ENCODE measurements around the gene ASPG. TPM values are rescaled to one million over a fixed set of nuclear protein-coding genes. Genes with fewer than 3 reads are reported as not detected.

ASPG gene
- total RNA-seq, 1 donor from 2014 or later = 1.2 TPM

DNA sequence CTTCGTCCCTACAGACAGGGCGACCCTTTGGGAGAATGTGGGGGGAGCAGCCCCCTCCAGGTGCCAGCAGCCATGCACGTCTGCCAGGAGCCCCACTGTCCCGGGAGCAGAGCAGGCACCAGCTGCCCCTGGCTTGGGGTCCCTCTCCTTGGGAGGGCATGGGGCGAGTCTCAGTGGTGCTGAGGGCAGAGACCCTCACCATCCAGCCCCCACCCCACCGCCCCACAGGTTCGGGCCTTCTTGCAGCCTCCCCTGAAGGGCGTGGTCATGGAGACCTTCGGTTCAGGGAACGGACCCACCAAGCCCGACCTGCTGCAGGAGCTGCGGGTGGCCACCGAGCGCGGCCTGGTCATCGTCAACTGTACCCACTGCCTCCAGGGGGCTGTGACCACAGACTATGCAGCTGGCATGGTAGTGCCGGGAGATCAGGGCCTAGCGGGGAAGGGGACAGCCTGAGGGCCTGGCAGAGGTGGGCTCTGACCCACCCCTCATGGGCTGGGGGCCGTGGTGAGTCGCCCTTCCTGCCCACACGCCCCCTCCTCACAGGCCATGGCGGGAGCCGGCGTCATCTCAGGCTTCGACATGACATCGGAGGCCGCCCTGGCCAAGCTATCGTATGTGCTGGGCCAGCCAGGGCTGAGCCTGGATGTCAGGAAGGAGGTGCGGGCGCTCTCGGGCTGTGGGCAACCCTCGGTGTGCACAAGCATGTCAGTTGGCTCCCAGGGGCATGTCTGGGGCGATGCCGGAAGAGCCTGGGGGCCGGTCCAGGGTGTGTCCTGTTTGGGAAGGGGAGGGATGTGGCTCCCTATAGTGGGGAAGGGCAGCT is 18.8 kb downstream of the ASPG start:
- H3K9me3 Mint-ChIP-seq (ENCODE audit: unreplicated experiment) = no peaks in the 10 kb centered on the region
- H3K36me3 Mint-ChIP-seq (ENCODE audit: low read depth, unreplicated experiment) = no peaks in the 10 kb centered on the region
- no peak for DNase-seq (ENCODE audit: low spot score)
- no peaks in the 10 kb centered on the region for H3K4me1 Mint-ChIP-seq (ENCODE audit: unreplicated experiment)
- TF ChIP-seq, protein P1, sequence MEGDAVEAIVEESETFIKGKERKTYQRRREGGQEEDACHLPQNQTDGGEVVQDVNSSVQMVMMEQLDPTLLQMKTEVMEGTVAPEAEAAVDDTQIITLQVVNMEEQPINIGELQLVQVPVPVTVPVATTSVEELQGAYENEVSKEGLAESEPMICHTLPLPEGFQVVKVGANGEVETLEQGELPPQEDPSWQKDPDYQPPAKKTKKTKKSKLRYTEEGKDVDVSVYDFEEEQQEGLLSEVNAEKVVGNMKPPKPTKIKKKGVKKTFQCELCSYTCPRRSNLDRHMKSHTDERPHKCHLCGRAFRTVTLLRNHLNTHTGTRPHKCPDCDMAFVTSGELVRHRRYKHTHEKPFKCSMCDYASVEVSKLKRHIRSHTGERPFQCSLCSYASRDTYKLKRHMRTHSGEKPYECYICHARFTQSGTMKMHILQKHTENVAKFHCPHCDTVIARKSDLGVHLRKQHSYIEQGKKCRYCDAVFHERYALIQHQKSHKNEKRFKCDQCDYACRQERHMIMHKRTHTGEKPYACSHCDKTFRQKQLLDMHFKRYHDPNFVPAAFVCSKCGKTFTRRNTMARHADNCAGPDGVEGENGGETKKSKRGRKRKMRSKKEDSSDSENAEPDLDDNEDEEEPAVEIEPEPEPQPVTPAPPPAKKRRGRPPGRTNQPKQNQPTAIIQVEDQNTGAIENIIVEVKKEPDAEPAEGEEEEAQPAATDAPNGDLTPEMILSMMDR (IDR thresholded peaks at IDR 0.05; ENCODE audit: unreplicated experiment) = no peak
- no peak overlapping the region for H3K4me3 Mint-ChIP-seq (ENCODE audit: unreplicated experiment)
- H3K27ac Mint-ChIP-seq (ENCODE audit: unreplicated experiment) = no peak overlapping the region
- peaks cover 3% of the 10 kb centered on the region for H3K27me3 Mint-ChIP-seq (ENCODE audit: unreplicated experiment)

DNA sequence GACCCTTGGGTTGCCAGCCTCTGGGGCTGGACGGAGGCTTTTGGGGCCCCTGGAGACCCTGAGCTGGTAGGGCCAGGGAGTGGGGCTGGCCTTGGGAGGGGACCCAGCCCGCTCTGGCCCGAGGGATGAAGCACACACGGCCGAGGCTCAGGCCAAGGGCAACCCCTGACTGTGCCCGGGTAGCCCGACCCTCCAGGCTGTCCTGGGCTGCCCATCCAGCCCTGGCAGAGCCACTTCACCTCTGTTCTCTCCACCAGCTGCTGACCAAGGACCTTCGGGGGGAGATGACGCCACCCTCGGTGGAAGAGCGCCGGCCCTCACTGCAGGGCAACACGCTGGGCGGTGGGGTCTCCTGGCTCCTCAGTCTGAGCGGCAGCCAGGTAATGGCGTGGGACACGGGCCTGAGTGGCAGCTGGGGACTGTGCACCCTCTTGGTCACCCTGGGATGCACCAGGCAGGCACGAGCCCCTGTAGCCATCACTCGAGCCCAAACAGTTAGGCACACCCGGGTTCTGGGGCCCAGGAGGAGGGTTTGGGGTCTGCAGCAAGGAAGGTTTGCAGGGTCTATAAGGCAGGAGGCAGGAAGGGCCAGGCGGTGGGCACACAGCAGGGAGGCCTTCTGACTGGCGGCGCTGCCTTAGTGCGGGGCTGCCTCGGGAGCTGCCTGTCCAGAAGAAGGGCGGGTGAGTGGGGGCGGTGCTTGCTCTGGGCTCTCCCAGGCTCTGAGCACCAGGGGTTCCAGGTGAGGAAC is 19.7 kb downstream of the ASPG start:
- DNase-seq (ENCODE audit: low spot score) = no peak

DNA sequence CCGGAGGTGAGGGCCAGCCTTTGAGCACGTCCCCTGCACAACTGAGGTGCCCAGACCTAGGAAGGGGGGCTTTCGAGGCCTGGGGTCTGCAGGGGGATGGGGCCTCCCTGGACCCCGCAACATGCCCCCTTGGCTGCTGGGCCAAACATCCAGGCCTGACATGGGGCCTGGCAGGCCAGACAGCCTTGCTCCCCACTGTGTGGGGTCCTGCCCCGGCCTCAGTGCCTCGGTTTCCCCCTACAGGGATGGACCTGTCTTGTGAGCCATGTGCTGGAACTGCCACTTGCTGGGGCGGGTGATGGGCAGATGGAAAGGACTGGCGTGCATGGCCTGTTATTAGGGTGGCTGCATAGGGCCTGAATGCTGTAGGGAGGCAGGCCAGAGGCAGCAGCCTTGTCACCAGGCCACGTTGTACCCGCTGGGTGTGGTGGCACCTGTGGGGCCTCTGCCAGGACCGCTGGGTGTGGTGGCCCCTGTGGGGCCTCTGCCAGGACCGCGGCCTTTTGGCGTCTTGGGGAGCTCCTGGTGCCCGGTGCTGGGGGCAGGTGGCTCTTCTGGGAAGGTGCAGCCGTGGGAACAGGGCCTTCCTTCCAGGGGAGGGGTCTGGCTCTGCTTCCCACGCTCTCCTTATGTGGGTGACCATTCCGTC is 20.4 kb downstream of the ASPG start:
- Mint-ChIP-seq H3K27me3 (ENCODE audit: unreplicated experiment) (peaks cover 6% of the 10 kb centered on the region), H3K36me3 (ENCODE audit: low read depth, unreplicated experiment) (no peaks in the 10 kb centered on the region), H3K9me3 (ENCODE audit: unreplicated experiment) (no peaks in the 10 kb centered on the region), H3K4me3 (ENCODE audit: unreplicated experiment) (no peak overlapping the region), H3K27ac (ENCODE audit: unreplicated experiment) (no peak overlapping the region), H3K4me1 (ENCODE audit: unreplicated experiment) (no peaks in the 10 kb centered on the region)
- DNase-seq (ENCODE audit: low spot score) = no peak
- TF ChIP-seq, protein P1 (IDR thresholded peaks at IDR 0.05; ENCODE audit: unreplicated experiment) = no peak

More for the DNA sequence above, 19.7 kb downstream of the ASPG start:
- Mint-ChIP-seq H3K4me1 (ENCODE audit: unreplicated experiment) (no peaks in the 10 kb centered on the region), H3K9me3 (ENCODE audit: unreplicated experiment) (no peaks in the 10 kb centered on the region), H3K27me3 (ENCODE audit: unreplicated experiment) (peaks cover 4% of the 10 kb centered on the region), H3K4me3 (ENCODE audit: unreplicated experiment) (no peak overlapping the region), H3K27ac (ENCODE audit: unreplicated experiment) (no peak overlapping the region), H3K36me3 (ENCODE audit: low read depth, unreplicated experiment) (no peaks in the 10 kb centered on the region)
- TF ChIP-seq, protein P1 (IDR thresholded peaks at IDR 0.05; ENCODE audit: unreplicated experiment) = no peak

DNA sequence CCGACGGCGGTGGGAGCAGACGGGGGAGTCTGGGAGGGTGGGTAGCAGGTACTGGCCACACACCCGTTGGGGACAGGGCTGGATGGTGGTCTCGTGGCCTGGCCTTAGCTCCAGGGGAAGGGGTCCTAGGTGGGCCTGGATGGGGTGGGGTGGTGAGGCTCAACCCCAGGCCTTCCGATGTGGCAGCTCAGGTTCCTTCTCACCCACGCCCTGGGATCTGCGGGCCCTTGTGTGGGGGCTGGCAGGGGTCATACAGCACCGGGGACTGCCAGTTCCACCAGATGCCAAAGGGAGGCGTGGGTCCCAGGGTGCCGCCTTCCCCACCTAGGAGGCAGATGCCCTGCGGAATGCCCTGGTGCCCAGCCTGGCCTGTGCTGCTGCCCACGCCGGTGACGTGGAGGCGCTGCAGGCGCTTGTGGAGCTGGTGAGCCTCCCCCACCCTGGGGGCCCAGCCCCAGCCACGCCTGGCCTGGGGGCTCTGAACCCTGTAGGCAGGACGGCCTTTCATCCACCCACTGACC is 21.0 kb downstream of the ASPG start:
- Mint-ChIP-seq H3K9me3 (ENCODE audit: unreplicated experiment) (no peaks in the 10 kb centered on the region), H3K27me3 (ENCODE audit: unreplicated experiment) (peaks cover 6% of the 10 kb centered on the region), H3K27ac (ENCODE audit: unreplicated experiment) (no peak overlapping the region), H3K36me3 (ENCODE audit: low read depth, unreplicated experiment) (no peaks in the 10 kb centered on the region), H3K4me1 (ENCODE audit: unreplicated experiment) (no peaks in the 10 kb centered on the region), H3K4me3 (ENCODE audit: unreplicated experiment) (no peak overlapping the region)
- no peak for DNase-seq (ENCODE audit: low spot score)
- TF ChIP-seq, protein P1 (IDR thresholded peaks at IDR 0.05; ENCODE audit: unreplicated experiment) = no peak

Measured in endothelial cell (in vitro differentiated cells).